HepG2 (cell line): ENCODE measurements around the gene DLG1. TPM values are rescaled to one million over a fixed set of nuclear protein-coding genes. Genes with fewer than 3 reads are reported as not detected.
A peak's percentile ranks its signal among the peaks of the same experiment; 100 is the strongest.

Source experiments
- ATAC-seq: fragments of 200-7000 bp; cut with Tn5 transposase; 3 replicates; pipeline ENCODE4 v1.9.1; 2020; ENCODE audit warnings: mild to moderate bottlenecking, moderate library complexity
- BruUV-seq: library from RNA; stranded (reverse); fragments of 400-500 nt; replicated peaks from 2 replicates; lab custom pipeline; 2021; lab: Mats Ljungman, UMichigan
- CTCF ChIA-PET: fragments of 300-600 bp; formaldehyde crosslinking; extraction: SDS; loops from one replicate; lab custom pipeline; 2021; ENCODE audit warnings: low total read pairs, inconsistent platforms, low intra/inter-chr PET ratio; lab: Yijun Ruan, JAX
- POLR2A ChIA-PET: fragments of 350-600 bp; sonication (Branson Sonifier 250); formaldehyde crosslinking; loops from one replicate; lab custom pipeline; 2020; ENCODE audit warnings: antibody characterized with exemption, inconsistent platforms; lab: Yijun Ruan, JAX
- DNase-seq: peaks from one replicate; pipeline ENCODE4 v3.0.0-alpha.2; 2015; ENCODE audit warnings: low spot score
- FAIRE-seq: peaks from 3 replicates; lab custom pipeline; 2011; peaks lifted over from hg19 to GRCh38; lab: Jason Lieb, UNC
- H2AFZ ChIP-seq: one replicate; pipeline ENCODE4 v1.6.1; 2011; ENCODE audit warnings: low read length, inconsistent platforms
- H3K27ac ChIP-seq: fragments of 300-600 bp; 3 replicates; pipeline ENCODE4 v1.8.0; 2011; ENCODE audit warnings: mixed run types, mild to moderate bottlenecking, mixed read lengths, low read length, inconsistent platforms; ENCODE audit not compliant: insufficient read depth; ENCODE audit errors: extremely low read length
- H3K27me3 ChIP-seq, 2 experiments: fragments of 200-600 bp in 1 of 2; 2 replicates in 1 of 2; 3 replicates in 1 of 2; pipeline versions ENCODE4 v1.6.0 to v1.8.0; 2011; ENCODE audit warnings: low read length in 2 of 2, mild to moderate bottlenecking in 2 of 2, moderate library complexity in 2 of 2, inconsistent platforms in 1 of 2; ENCODE audit not compliant: insufficient read depth in 2 of 2, control insufficient read depth in 1 of 2
- H3K36me3 ChIP-seq, 2 experiments: fragments of 200-600 bp in 1 of 2; replicated peaks in 1 of 2; 2 replicates in 1 of 2; 3 replicates in 1 of 2; pipeline versions ENCODE4 v1.5.1 to v1.8.0; 2011; ENCODE audit warnings: low read length in 2 of 2, inconsistent platforms in 1 of 2; ENCODE audit not compliant: insufficient read depth in 2 of 2, control insufficient read depth in 1 of 2
- H3K4me1 ChIP-seq: 2 replicates; pipeline ENCODE4 v1.5.1; 2012; ENCODE audit warnings: low read length, inconsistent platforms; ENCODE audit not compliant: insufficient read depth
- H3K4me2 ChIP-seq: 2 replicates; pipeline ENCODE4 v1.6.0; 2011; ENCODE audit warnings: low read depth, low read length, inconsistent platforms
- H3K4me3 ChIP-seq, 3 experiments: fragments of 200-600 bp in 1 of 3; sonication (generic), shearing (Covaris generic) in 1 of 3; replicated peaks in 1 of 3; 2 replicates each; pipeline ENCODE4 v1.5.1; 2011 to 2016; ENCODE audit warnings: low read length in 3 of 3, inconsistent platforms in 2 of 3, low read depth in 2 of 3, mild to moderate bottlenecking in 2 of 3, control low read depth in 1 of 3, mixed read lengths in 1 of 3; ENCODE audit not compliant: insufficient read depth in 1 of 3
- H3K79me2 ChIP-seq: one replicate; pipeline ENCODE4 v1.6.1; 2011; ENCODE audit warnings: low read length, inconsistent platforms; ENCODE audit not compliant: insufficient read depth
- H3K9ac ChIP-seq: 2 replicates; pipeline ENCODE4 v1.6.0; 2011; ENCODE audit warnings: mild to moderate bottlenecking, low read depth, low read length, inconsistent platforms; ENCODE audit not compliant: insufficient read depth
- H3K9me3 ChIP-seq: 2 replicates; pipeline ENCODE4 v1.5.1; 2012; ENCODE audit warnings: mild to moderate bottlenecking, low read length
- H4K20me1 ChIP-seq: 2 replicates; pipeline ENCODE4 v1.6.0; 2011; ENCODE audit warnings: inconsistent platforms, mild to moderate bottlenecking, low read length, moderate library complexity; ENCODE audit not compliant: insufficient read depth
- HOXD1 ChIP-seq: sonication (generic); formaldehyde crosslinking; IDR thresholded peaks from 2 replicates; pipeline ENCODE4 v1.5.0; 2020; ENCODE audit warnings: missing genetic modification reagents
- NCOA2 ChIP-seq: sonication (generic); formaldehyde crosslinking; IDR thresholded peaks from 2 replicates; pipeline ENCODE4 v1.8.0; 2022; ENCODE audit warnings: inconsistent platforms
- SRSF4 ChIP-seq: fragments of 200-400 bp; formaldehyde crosslinking; IDR thresholded peaks from one replicate; pipeline ENCODE4 v1.6.1; 2018; ENCODE audit warnings: mild to moderate bottlenecking, low read depth, low read length, moderate library complexity; ENCODE audit not compliant: poor library complexity, severe bottlenecking
- U2AF2 ChIP-seq: fragments of 200-400 bp; formaldehyde crosslinking; IDR thresholded peaks from 2 replicates; pipeline ENCODE4 v1.6.1; 2017; ENCODE audit warnings: low read depth, mild to moderate bottlenecking, low read length
- ZNF121 ChIP-seq: sonication (generic); formaldehyde crosslinking; IDR thresholded peaks from 2 replicates; pipeline ENCODE4 v1.5.0; 2020; ENCODE audit warnings: mild to moderate bottlenecking, missing genetic modification reagents
- ZNF644 ChIP-seq: IDR thresholded peaks from 2 replicates; pipeline ENCODE4 v1.6.1; 2016; ENCODE audit warnings: low read depth
- ZNF713 ChIP-seq: sonication (generic); formaldehyde crosslinking; IDR thresholded peaks from 2 replicates; pipeline ENCODE4 v1.4.0; 2020; ENCODE audit warnings: mild to moderate bottlenecking, missing genetic modification reagents
- ZNF841 ChIP-seq: sonication (generic); formaldehyde crosslinking; IDR thresholded peaks from 2 replicates; pipeline ENCODE4 v1.8.1; 2023; ENCODE audit warnings: missing genetic modification reagents, borderline replicate concordance
- WGBS: methylation state at CpG from one replicate; pipeline ENCODE4 v1.1.6; 2017; ENCODE audit warnings: low lambda C conversion rate; 5-methylcytosine and 5-hydroxymethylcytosine counted together
- in situ Hi-C: cut with HindIII; loops from 2 replicates; pipeline ENCODE4 v1.10.0; 2017; ENCODE audit warnings: low pct_unique_long_range_greater_than_20kb; ENCODE audit not compliant: extremely low pct_ligation_motif_present
- intact Hi-C: fragments of 100-400 bp; cut with micrococcal nuclease; formaldehyde crosslinking; loops from one replicate; pipeline ENCODE4 v1.10.0; 2022; ENCODE audit not compliant: unreplicated experiment
- polyA plus RNA-seq, 8 experiments: library from polyadenylated mRNA; depleted of rRNA in 3 of 8; stranded (reverse) in 7 of 8; unstranded in 1 of 8; fragments of >200 nt; fragmentation: Illumina TruSeq in 4 of 8; extraction: Trizol in 4 of 8; gene quantifications; 2 replicates each; pipeline versions ENCODE4 v1.2.1 to v1.2.3, GENCODE V29; 2011 to 2016; ENCODE audit warnings: low read depth in 4 of 8, missing spikeins in 1 of 8, mixed read lengths in 1 of 8; ENCODE audit not compliant: insufficient read depth in 1 of 8
- total RNA-seq, 5 experiments: library from RNA; depleted of rRNA; stranded (reverse); fragments of >200 nt; fragmentation: Illumina TruSeq; extraction: Trizol; gene quantifications; 2 replicates each; pipeline ENCODE4 v1.2.3, GENCODE V29; 2016; ENCODE audit warnings: low read depth in 1 of 5
- TF ChIP-seq, protein P1 (sequence below): IDR thresholded peaks from 2 replicates; pipeline ENCODE4 v1.6.1; 2016; ENCODE audit warnings: low read depth, control low read depth

Gene DLG1
- total and polyA plus RNA-seq, 2 of the 13 experiments (the other 11 are each of a cell fraction or from before 2014, with no cell fraction given) = 30.5 to 104 TPM

DNA sequence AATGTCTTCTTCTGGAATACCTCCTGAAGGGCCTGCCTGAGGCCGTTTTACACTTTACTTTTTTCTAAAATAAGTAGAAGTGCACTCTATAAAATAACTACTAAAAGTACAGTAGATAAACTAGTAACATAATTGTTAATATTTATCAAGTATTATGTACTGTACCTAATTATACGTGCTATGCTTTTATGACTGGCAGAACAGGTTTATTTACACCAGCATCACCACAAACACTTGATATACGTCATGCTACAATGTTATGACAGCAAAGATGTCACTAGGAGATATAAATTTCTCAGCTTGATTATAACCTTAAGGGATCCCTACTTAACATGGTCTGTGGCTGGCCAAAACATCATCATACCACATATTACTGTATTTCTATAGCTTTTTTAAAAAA, 29.4 kb downstream of the DLG1 start:
- Histone ChIP-seq H3K9ac (no peak overlapping the region), H3K4me3 (no peak overlapping the region), H3K4me1 (peaks cover 63% of the 10 kb centered on the region), H3K27me3 (no peaks in the 10 kb centered on the region), H3K27ac (no peak overlapping the region), H3K4me2 (no peak overlapping the region), H2AFZ (no peak overlapping the region), H3K9me3 (no peaks in the 10 kb centered on the region), H4K20me1 (peaks cover 9% of the 10 kb centered on the region), H3K36me3 (peaks cover 1 to 17% of the 10 kb centered on the region in 2 experiments; a peak in 2 of 5 replicates), H3K79me2 (peaks cover 97% of the 10 kb centered on the region)
- intact Hi-C loops = no loop called here
- WGBS = 94% methylated on average over 3 of the region's 3 CpGs
- no TSS peak for BruUV-seq
- POLR2A ChIA-PET = no interaction called here
- CTCF ChIA-PET = no interaction called here
- no peak for TF ChIP-seq ZNF841 (CRISPR knock-in tag)
- TF ChIP-seq SRSF4 = no peak
- no peak for TF ChIP-seq ZNF713 (CRISPR knock-in tag)
- TF ChIP-seq, protein P1, sequence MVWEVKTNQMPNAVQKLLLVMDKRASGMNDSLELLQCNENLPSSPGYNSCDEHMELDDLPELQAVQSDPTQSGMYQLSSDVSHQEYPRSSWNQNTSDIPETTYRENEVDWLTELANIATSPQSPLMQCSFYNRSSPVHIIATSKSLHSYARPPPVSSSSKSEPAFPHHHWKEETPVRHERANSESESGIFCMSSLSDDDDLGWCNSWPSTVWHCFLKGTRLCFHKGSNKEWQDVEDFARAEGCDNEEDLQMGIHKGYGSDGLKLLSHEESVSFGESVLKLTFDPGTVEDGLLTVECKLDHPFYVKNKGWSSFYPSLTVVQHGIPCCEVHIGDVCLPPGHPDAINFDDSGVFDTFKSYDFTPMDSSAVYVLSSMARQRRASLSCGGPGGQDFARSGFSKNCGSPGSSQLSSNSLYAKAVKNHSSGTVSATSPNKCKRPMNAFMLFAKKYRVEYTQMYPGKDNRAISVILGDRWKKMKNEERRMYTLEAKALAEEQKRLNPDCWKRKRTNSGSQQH = no peak
- TF ChIP-seq HOXD1 (CRISPR knock-in tag) = no peak
- no peak for TF ChIP-seq ZNF644 (CRISPR knock-in tag)
- TF ChIP-seq NCOA2 (CRISPR knock-in tag) = no peak
- ATAC-seq (no peak), DNase-seq (no peak), FAIRE-seq (no peak)
- in situ Hi-C loops = loop anchor here (10.0 kb wide), 1 partner anchor 186 kb away; no protein-coding TSS in a partner anchor

DNA sequence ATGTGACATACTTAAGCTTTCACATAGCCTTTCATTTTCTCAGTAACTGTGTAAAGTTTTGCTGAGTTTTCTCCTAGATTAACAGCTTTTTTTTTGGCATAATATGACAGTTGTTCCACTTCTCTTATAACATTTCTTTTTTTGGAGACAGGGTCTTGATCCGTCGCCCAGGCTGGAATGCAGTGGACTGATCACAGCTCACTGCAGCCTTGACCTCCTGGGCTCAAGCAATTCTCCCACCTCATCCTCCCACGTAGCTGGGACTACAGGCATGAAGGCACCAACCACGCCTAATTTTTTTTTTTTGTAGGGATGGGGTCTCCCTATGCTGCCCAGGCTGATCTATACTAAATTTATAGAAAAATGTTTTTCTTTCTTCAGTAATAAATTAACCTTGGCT, 30.1 kb downstream of the DLG1 start:
- Histone ChIP-seq H4K20me1 (peaks cover 9% of the 10 kb centered on the region), H3K4me2 (no peak overlapping the region), H3K79me2 (peaks cover 97% of the 10 kb centered on the region), H3K27me3 (no peaks in the 10 kb centered on the region), H2AFZ (no peak overlapping the region), H3K4me1 (peaks cover 56% of the 10 kb centered on the region), H3K9me3 (no peaks in the 10 kb centered on the region), H3K9ac (no peak overlapping the region)
- FAIRE-seq = no peak
- no peak for DNase-seq
- ChIA-PET CTCF (no interaction called here), POLR2A (no interaction called here)
- intact Hi-C loops = no loop called here
- ATAC-seq = no peak
- in situ Hi-C loops = loop anchor here (10.0 kb wide), 1 partner anchor 187 kb away; no protein-coding TSS in a partner anchor
- WGBS = 75% methylated on average over 4 of the region's 4 CpGs
- no TSS peak for BruUV-seq
- TF ChIP-seq U2AF2 (no peak), ZNF121 (CRISPR knock-in tag) (peak; percentile 80)
- TF ChIP-seq, all 625 proteins: peak for 1
- H3K27ac ChIP-seq = no peak overlapping the region
- H3K36me3 ChIP-seq = peaks cover 1 to 21% of the 10 kb centered on the region in 2 experiments; a peak in 3 of 5 replicates
- no peak overlapping the region for H3K4me3 ChIP-seq
